NCI-H146 (cell line): ENCODE data around the gene LCE3A.
"Not testable (repeated sequence)": the region's sequence is repeated elsewhere in the genome, so short reads cannot be mapped to it uniquely, and the experiment has no call there.

Source experiments
- DNase-seq: peaks from one replicate; lab custom pipeline; 2025; lab: John Stamatoyannopoulos, UW

LCE3A gene

GRCh38 chr1:152622803-152623202 is at the start of gene LCE3A:
TSS of gene LCE3A (minus strand) at chr1:152623103. CDS start at chr1:152623103, 0 bp downstream.
- no peak for DNase-seq

GRCh38 chr1:152667648-152668047 is 44.7 kb upstream of the LCE3A start:
- no peak for DNase-seq

GRCh38 chr1:152666171-152666570 is 43.3 kb upstream of the LCE3A start:
- DNase-seq = not testable (repeated sequence)

GRCh38 chr1:152663098-152663497 is 40.2 kb upstream of the LCE3A start, which contains the start of gene LCE2D:
TSS of gene LCE2D (plus strand) at chr1:152663380. CDS start at chr1:152664106, 726 bp downstream.
- no peak for DNase-seq

- no peak for DNase-seq
Measured at GRCh38 chr1:152658649-152659048, 35.7 kb upstream of the LCE3A start.

GRCh38 chr1:152657677-152658076 is 34.8 kb upstream of the LCE3A start:
- no peak for DNase-seq

- DNase-seq = no peak
Measured at GRCh38 chr1:152656459-152656858, 33.6 kb upstream of the LCE3A start.

GRCh38 chr1:152654110-152654509 is 31.2 kb upstream of the LCE3A start:
- peak; percentile 35 for DNase-seq

GRCh38 chr1:152646656-152647055 is 23.8 kb upstream of the LCE3A start:
- no peak for DNase-seq

GRCh38 chr1:152645146-152645545 is 22.2 kb upstream of the LCE3A start:
- no peak for DNase-seq

GRCh38 chr1:152643945-152644344 is 21.0 kb upstream of the LCE3A start:
- DNase-seq = no peak

GRCh38 chr1:152640351-152640750 is 17.4 kb upstream of the LCE3A start:
- no peak for DNase-seq

- DNase-seq = no peak
Measured at GRCh38 chr1:152630596-152630995, 7.7 kb upstream of the LCE3A start.

- DNase-seq = no peak
Measured at GRCh38 chr1:152626744-152627143, 3.8 kb upstream of the LCE3A start.

- DNase-seq = no peak
Measured at GRCh38 chr1:152623203-152623844, 421 bp upstream of the LCE3A start.

- DNase-seq = no peak
Measured at GRCh38 chr1:152621993-152622392, 910 bp downstream of the LCE3A start.

- DNase-seq = no peak
Measured at GRCh38 chr1:152613511-152613910, 9.4 kb downstream of the LCE3A start, which contains the start of gene LCE3B. TSS of gene LCE3B (plus strand) at chr1:152613811. CDS start at chr1:152613811, 0 bp downstream.

GRCh38 chr1:152599934-152600333 is 23.0 kb downstream of the LCE3A start, which contains the start of gene LCE3C:
TSS of gene LCE3C (plus strand) at chr1:152600234. CDS start at chr1:152600732, 498 bp downstream.
- no peak for DNase-seq

- DNase-seq = no peak
Measured at GRCh38 chr1:152596986-152597385, 25.9 kb downstream of the LCE3A start.

GRCh38 chr1:152585586-152585985 is 37.3 kb downstream of the LCE3A start:
- DNase-seq = no peak

- DNase-seq = no peak
Measured at GRCh38 chr1:152582647-152583046, 40.3 kb downstream of the LCE3A start.

- DNase-seq = no peak
Measured at GRCh38 chr1:152580433-152580832, 42.5 kb downstream of the LCE3A start, which contains the start of gene LCE3D. TSS of gene LCE3D (minus strand) at chr1:152580516. CDS start at chr1:152579936, 580 bp downstream.

- not testable (repeated sequence) for DNase-seq
Measured at GRCh38 chr1:152579526-152579925, 43.4 kb downstream of the LCE3A start.

- DNase-seq = no peak
Measured at GRCh38 chr1:152577168-152577567, 45.7 kb downstream of the LCE3A start.
